PC-3 (cell line): ENCODE results near the gene C16orf78. TPM values are rescaled to one million over a fixed set of nuclear protein-coding genes. Genes with fewer than 3 reads are reported as not detected.

Experiments used
- ATAC-seq: fragments of 200-7000 bp; cut with Tn5 transposase; 2 replicates; pipeline ENCODE4 v1.9.1; 2020; ENCODE audit warnings: mild to moderate bottlenecking, moderate library complexity
- BruUV-seq: library from RNA; stranded (reverse); fragments of 400-500 nt; replicated peaks from 2 replicates; lab custom pipeline; 2021; lab: Mats Ljungman, UMichigan
- CTCF ChIA-PET: fragments of 300-600 bp; sonication (Branson Sonifier 250); formaldehyde crosslinking; loops from one replicate; lab custom pipeline; 2022; ENCODE audit warnings: antibody characterized with exemption; lab: Charles Lee
- POLR2A ChIA-PET: fragments of 300-600 bp; sonication (Branson Sonifier 250); formaldehyde crosslinking; loops from one replicate; lab custom pipeline; 2022; ENCODE audit warnings: antibody characterized with exemption; ENCODE audit not compliant: unreplicated experiment; lab: Charles Lee
- DNase-seq: peaks from one replicate; pipeline ENCODE4 v3.0.0-alpha.2; 2015
- H2AFZ ChIP-seq: fragments of 300-600 bp; sonication (generic); 2 replicates; pipeline ENCODE4 v1.6.0; 2016; ENCODE audit warnings: antibody characterized with exemption, low read length
- H3F3A ChIP-seq: fragments of 300-600 bp; sonication (generic); one replicate; pipeline ENCODE4 v1.6.0; 2017; ENCODE audit warnings: antibody characterized with exemption, low read length, control low read depth, mild to moderate bottlenecking; ENCODE audit not compliant: unreplicated experiment
- H3K27ac ChIP-seq: fragments of 300-600 bp; sonication (generic); 2 replicates; pipeline ENCODE4 v1.5.1; 2016; ENCODE audit warnings: mild to moderate bottlenecking, low read length
- H3K27me3 ChIP-seq: fragments of 300-600 bp; sonication (generic); 2 replicates; pipeline ENCODE4 v1.6.1; 2016; ENCODE audit warnings: low read length, mixed read lengths
- H3K36me3 ChIP-seq: fragments of 300-600 bp; sonication (generic); 2 replicates; pipeline ENCODE4 v1.6.1; 2016; ENCODE audit warnings: low read depth, mixed run types, low read length, mixed read lengths
- H3K4me1 ChIP-seq: fragments of 300-600 bp; sonication (generic); 2 replicates; pipeline ENCODE4 v1.5.1; 2016; ENCODE audit warnings: low read length; ENCODE audit not compliant: insufficient read depth
- H3K4me2 ChIP-seq: fragments of 300-600 bp; sonication (generic); 2 replicates; pipeline ENCODE4 v1.6.0; 2016; ENCODE audit warnings: low read length
- H3K4me3 ChIP-seq: fragments of 300-600 bp; sonication (generic); 2 replicates; pipeline ENCODE4 v1.5.1; 2016; ENCODE audit warnings: mild to moderate bottlenecking, low read length, mixed read lengths
- H3K79me2 ChIP-seq: fragments of 300-600 bp; sonication (generic); 2 replicates; pipeline ENCODE4 v1.6.1; 2017; ENCODE audit warnings: low read length, mixed read lengths
- H3K9ac ChIP-seq: fragments of 300-600 bp; sonication (generic); 2 replicates; pipeline ENCODE4 v1.6.0; 2016; ENCODE audit warnings: mild to moderate bottlenecking, low read length
- H3K9me2 ChIP-seq: fragments of 300-600 bp; sonication (generic); replicated peaks from 2 replicates; pipeline ENCODE4 v1.6.1; 2016; ENCODE audit warnings: mixed run types, low read length, mixed read lengths
- H3K9me3 ChIP-seq: fragments of 300-600 bp; sonication (generic); 2 replicates; pipeline ENCODE4 v1.6.1; 2016; ENCODE audit warnings: low read length, mixed read lengths
- H4K20me1 ChIP-seq: fragments of 300-600 bp; sonication (generic); 2 replicates; pipeline ENCODE4 v1.6.1; 2016; ENCODE audit warnings: low read length, mixed read lengths
- CTCF ChIP-seq: fragments of 300-600 bp; sonication (generic); conservative IDR thresholded peaks from 2 replicates; pipeline ENCODE4 v1.5.1; 2017; ENCODE audit warnings: antibody characterized with exemption, low read depth, mild to moderate bottlenecking, low read length
- EZH2 ChIP-seq: fragments of 300-600 bp; sonication (generic); IDR thresholded peaks from one replicate; pipeline ENCODE4 v1.6.1; 2017; ENCODE audit warnings: antibody characterized with exemption, mild to moderate bottlenecking, low read length; ENCODE audit not compliant: unreplicated experiment
- EZH2phosphoT487 ChIP-seq: fragments of 300-600 bp; sonication (generic); IDR thresholded peaks from 2 replicates; pipeline ENCODE4 v1.6.1; 2018; ENCODE audit warnings: mild to moderate bottlenecking, antibody characterized with exemption, low read length, borderline replicate concordance
- intact Hi-C: fragments of 100-400 bp; cut with micrococcal nuclease; formaldehyde crosslinking; loops from 2 replicates; pipeline ENCODE4 v1.9.0; 2023
- total RNA-seq: library from RNA; depleted of rRNA; stranded (reverse); fragments of >200 nt; gene quantifications from 2 replicates; pipeline ENCODE4 v1.2.3, GENCODE V29; 2014

Gene C16orf78
- total RNA-seq, 1 experiment from 2014 or later, result not detected

GRCh38 chr16:49378238-49378637 is 4.6 kb downstream of the C16orf78 start:
- intact Hi-C loops, result no loop called here
- Histone ChIP-seq H3K27ac (no peak overlapping the region), H2AFZ (no peak overlapping the region), H3K27me3 (no peaks in the 10 kb centered on the region; the same call in 1 of the 2 replicates), H3K9ac (no peak overlapping the region), H3K36me3 (no peaks in the 10 kb centered on the region), H3F3A (no peaks in the 10 kb centered on the region), H3K4me1 (no peaks in the 10 kb centered on the region), H3K9me3 (no peaks in the 10 kb centered on the region), H3K4me3 (no peak overlapping the region), H3K4me2 (no peak overlapping the region), H3K79me2 (no peaks in the 10 kb centered on the region), H4K20me1 (no peaks in the 10 kb centered on the region), H3K9me2 (no peaks in the 10 kb centered on the region)
- POLR2A ChIA-PET, result no interaction called here
- BruUV-seq, result no TSS peak
- no peak for ATAC-seq
- TF ChIP-seq EZH2 (no peak), EZH2phosphoT487 (no peak), CTCF (no peak)
- no peak for DNase-seq
- CTCF ChIA-PET, result no interaction called here

- no peaks in the 10 kb centered on the region for H3F3A ChIP-seq
- ChIA-PET CTCF (no interaction called here), POLR2A (no interaction called here)
- H3K4me2 ChIP-seq, result no peak overlapping the region
- H3K9me3 ChIP-seq, result no peaks in the 10 kb centered on the region
- no peaks in the 10 kb centered on the region for H4K20me1 ChIP-seq
- no peak overlapping the region for H3K27ac ChIP-seq
- intact Hi-C loops, result no loop called here
- no peak for TF ChIP-seq EZH2phosphoT487
- no peak for TF ChIP-seq EZH2
- TF ChIP-seq CTCF, result no peak
- H3K27me3 ChIP-seq, result no peaks in the 10 kb centered on the region; the same call in 1 of the 2 replicates
- no TSS peak for BruUV-seq
- no peak overlapping the region for H3K9ac ChIP-seq
- H3K4me1 ChIP-seq, result no peaks in the 10 kb centered on the region
- no peaks in the 10 kb centered on the region for H3K36me3 ChIP-seq
- H3K9me2 ChIP-seq, result no peaks in the 10 kb centered on the region
- H2AFZ ChIP-seq, result no peak overlapping the region
- ATAC-seq, result no peak
- H3K4me3 ChIP-seq, result no peak overlapping the region
- H3K79me2 ChIP-seq, result no peaks in the 10 kb centered on the region
- DNase-seq, result no peak
Measured at GRCh38 chr16:49378816-49379215, 5.2 kb downstream of the C16orf78 start.

- intact Hi-C loops, result no loop called here
- Histone ChIP-seq H4K20me1 (no peaks in the 10 kb centered on the region), H3K4me2 (no peak overlapping the region), H3K9me2 (no peaks in the 10 kb centered on the region), H3K27ac (no peak overlapping the region), H2AFZ (no peak overlapping the region), H3K79me2 (no peaks in the 10 kb centered on the region), H3K9me3 (no peaks in the 10 kb centered on the region), H3K4me3 (no peak overlapping the region), H3K9ac (no peak overlapping the region), H3K4me1 (no peaks in the 10 kb centered on the region), H3K27me3 (no peaks in the 10 kb centered on the region; the same call in 1 of the 2 replicates), H3F3A (no peaks in the 10 kb centered on the region), H3K36me3 (no peaks in the 10 kb centered on the region)
- TF ChIP-seq EZH2 (no peak), CTCF (no peak; the same call in 1 of the 2 replicates), EZH2phosphoT487 (no peak)
- CTCF ChIA-PET, result no interaction called here
- POLR2A ChIA-PET, result no interaction called here
- ATAC-seq, result no peak
- DNase-seq, result peak; percentile 1
- no TSS peak for BruUV-seq
Measured at GRCh38 chr16:49382916-49383315, 9.3 kb downstream of the C16orf78 start.
